Stimulated activated CD4-positive, alpha-beta T cell treated with anti-CD3 and anti-CD28 coated beads, Interleukin-1b, Interleukin-23, amount 100 ng/mL, for 1 hour (primary cell): Measurements from ENCODE around the gene SNN.

Experiments
- DNase-seq, 2 donors: peaks; one replicate each; pipeline ENCODE4 v3.0.0-alpha.2; 2020; ENCODE audit warnings: low read depth in 2 of 2

The SNN gene

GRCh38 chr16:11635113-11635652 is 33.1 kb upstream of the SNN start:
- DNase-seq, result no peak

- no peak for DNase-seq
Measured at GRCh38 chr16:11635679-11636171, 32.5 kb upstream of the SNN start.

DNA sequence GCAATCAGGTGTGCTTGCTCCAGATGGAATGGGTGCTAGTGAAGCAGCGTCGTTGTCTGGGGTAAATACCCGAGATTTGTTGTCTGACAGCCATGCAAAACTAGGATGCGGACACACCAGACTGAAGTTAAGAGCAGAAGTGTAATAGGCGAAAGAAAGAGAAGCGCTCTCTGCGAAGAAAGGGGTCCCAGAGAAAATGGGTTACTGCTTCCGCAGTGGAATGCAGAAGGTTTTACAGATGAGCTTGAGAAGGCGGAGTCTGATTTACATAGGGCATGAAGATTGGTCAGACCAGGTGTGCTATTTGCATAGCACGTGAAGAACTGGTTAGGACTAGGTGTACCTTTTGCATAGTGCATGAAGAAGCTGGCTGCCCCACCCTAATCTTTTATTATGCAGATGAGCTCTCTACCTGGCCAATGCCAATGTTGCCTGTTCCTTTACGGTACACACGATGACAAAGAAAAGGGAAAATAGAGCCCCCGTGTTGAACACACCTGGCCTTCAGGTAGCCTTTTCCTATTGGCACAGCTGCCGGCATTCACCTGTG is 32.0 kb upstream of the SNN start:
- DNase-seq, result no peak

DNA sequence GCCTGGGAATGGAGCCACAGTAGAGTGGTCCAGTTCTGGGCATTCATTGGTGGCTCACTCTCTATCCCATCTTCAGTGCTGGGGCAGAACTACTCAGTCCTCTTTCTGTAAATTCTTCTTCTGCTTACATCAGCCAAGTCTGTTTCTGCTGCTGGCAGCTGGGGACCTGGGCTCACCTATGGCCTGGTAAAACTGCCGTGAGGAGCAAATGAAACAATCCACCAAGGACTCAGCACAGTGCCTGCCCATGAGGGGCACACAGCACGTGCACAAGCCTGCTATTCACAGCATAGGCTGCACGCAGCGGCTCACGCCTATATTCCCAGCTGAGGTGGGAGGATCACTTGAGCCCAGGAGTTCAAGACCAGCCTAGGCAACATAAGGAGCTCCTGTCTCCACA is 30.9 kb upstream of the SNN start:
- DNase-seq, result no peak

DNA sequence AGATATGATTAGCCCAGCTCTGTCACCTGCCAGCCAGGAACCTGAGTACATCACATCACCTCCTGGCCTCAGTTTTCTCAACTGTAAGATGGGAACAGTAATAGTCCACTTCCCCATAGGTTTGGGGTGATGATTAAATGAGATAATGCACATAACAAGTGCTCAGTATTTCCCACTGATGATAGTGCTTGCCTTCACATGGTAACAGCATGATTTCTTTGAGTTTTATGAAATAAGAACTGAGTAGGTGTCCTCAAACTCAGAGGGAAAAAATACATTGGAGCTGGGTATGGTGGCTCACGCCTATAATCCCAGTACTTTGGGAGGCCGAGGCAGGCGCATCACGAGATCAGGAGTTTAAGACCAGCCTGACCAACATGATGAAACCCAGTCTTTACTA is 30.1 kb upstream of the SNN start:
- DNase-seq, result no peak

- no peak for DNase-seq
Measured at GRCh38 chr16:11639008-11639562, 29.2 kb upstream of the SNN start.

- DNase-seq, result no peak
Measured at GRCh38 chr16:11639925-11640899, 28.0 kb upstream of the SNN start.

- DNase-seq, result no peak
Measured at GRCh38 chr16:11640987-11641817, 27.1 kb upstream of the SNN start.

DNA sequence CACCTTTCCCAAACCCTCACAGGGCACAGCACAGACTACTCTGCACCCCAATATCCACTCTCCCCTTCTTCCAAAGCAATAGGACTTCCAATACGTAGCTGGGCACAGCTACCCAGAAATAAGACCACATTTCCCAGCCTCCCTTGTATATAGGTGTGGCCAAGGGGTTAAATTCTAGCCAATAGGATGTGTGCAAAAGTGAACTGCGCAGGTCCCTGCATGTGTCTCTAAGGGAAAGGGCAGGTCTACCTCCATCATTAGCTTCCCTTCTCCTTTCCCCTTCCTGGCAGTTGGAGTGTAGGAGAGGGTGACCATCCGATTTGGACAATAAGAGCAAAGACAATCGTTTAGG is 25.5 kb upstream of the SNN start:
- DNase-seq, result no peak

- no peak for DNase-seq
Measured at GRCh38 chr16:11649276-11649675, 19.0 kb upstream of the SNN start.

- DNase-seq, result no peak
Measured at GRCh38 chr16:11650641-11651591, 17.3 kb upstream of the SNN start.

- no peak for DNase-seq
Measured at GRCh38 chr16:11651796-11652195, 16.5 kb upstream of the SNN start.

DNA sequence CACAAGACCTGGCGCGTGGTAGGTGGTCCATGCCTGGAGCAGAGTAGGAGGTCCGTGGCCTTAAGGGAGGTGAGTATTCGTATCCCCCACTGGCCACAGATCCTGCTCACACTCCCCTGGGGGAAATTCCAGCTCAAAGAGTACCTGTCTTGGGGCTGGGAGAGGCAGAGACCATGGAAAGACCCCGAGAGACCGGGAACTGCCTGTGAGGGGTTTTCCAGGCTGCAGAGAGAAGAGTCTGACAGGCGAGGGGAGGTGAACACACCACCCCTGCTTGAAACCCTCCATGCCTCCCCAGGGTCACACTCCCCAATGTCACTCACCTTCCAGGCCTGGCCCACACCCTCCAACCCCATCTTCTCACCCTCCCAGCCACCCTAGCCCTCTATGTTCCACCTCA is 12.6 kb upstream of the SNN start:
- no peak for DNase-seq

GRCh38 chr16:11657556-11657955 is 10.7 kb upstream of the SNN start:
- no peak for DNase-seq

GRCh38 chr16:11658896-11659708 is 9.2 kb upstream of the SNN start:
- DNase-seq, result no peak

GRCh38 chr16:11660565-11660964 is 7.7 kb upstream of the SNN start:
- no peak for DNase-seq

DNA sequence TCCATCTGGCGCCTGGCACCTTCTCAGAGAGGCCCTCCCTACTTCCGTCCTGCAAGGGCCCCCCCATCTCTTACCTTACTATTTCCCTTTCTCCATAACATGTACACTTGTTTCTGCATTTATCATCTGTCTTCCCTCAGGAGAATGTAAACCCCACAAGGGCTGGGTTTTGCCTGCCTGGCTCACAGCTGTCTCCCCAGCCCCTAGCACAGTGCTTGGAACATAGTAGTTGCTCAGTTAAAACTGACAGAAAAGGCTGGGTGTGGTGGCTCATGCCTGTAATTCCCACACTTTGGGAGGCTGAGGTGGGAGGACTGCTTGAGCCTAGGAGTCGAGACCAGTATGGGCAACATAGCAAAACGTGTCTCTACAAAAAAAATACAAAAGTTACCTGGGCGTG is 5.7 kb upstream of the SNN start:
- no peak for DNase-seq

DNA sequence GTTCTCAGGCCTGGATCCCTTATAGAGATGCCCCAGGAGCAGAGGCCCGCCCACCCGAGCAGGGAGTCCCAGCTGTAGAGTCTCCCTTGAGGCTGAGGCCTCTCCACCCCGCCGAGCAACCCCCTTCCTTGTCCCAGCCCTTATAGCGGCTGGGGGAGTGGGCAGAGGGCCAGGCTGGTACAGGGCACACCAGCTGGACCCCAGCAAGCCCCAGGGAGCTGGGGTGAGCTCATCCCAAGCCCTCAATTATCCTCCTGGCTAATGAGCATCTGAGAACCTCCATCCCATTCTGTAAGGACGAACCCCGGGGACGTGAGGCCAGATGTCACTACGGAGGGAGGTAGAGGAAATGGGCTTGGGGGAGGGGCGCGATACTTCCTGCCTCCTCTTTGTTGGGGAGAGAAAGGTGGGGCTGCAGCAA is 3.2 kb upstream of the SNN start:
- no peak for DNase-seq

DNA sequence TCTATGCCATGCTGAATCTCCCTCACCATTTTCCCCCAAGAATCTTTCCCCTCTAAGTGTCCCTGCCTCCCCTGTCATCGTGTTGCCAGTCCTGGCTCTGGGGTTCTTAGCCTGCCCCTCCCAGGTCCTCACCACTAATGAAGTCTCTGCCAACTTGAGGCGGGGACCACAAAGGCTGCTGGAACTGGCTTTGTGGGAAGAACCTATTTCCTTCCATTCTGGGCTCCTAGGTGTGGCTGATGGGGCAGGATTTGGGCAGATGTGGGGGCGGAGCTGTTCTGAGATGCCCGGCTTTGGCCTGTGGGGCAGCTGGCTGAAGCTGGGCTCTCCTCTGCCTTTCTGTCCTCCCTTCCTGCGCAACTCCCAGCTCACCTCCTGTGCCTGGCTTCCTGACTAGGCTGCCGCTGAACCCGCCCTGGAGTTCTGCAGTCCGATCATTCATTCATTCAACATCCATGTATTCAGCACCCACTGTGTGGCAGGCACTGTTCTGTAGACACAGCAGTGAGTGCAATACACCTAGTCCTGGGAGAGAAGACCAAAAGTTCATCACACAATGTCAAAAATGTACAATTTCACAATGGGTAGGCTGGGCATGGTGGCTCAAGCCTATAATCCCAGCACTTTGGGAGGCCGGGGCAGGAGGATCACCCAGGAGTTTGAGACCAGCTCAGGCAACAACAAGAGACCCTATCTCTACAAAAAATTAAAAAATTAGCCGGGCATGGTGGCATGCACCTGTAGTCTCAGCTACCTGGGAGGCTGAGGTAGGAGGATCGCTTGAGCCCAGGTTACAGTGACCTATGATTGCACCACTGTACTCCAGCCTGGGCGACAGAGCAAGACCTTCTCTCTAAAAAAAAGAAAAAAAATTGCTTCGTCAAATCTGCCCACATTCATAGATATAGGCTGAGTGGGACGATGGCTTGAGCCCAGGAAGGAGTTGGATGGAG is 1.9 kb upstream of the SNN start:
- no peak for DNase-seq
